Stimulated activated CD8-positive, alpha-beta memory T cell treated with anti-CD3 and anti-CD28 coated beads, Interleukin-7, amount 100 ng/mL, for 4 hours (primary cell): ENCODE data around the gene SULT1A1.
"Not testable (repeated sequence)": the region's sequence is repeated elsewhere in the genome, so short reads cannot be mapped to it uniquely, and the experiment has no call there.

Source experiments
- DNase-seq, 2 donors: peaks; one replicate each; pipeline ENCODE4 v3.0.0-alpha.2; 2020; ENCODE audit warnings: low read depth in 2 of 2

Gene SULT1A1

GRCh38 chr16:28608867-28609596 is 812 bp downstream of the SULT1A1 start:
- not testable (repeated sequence) for DNase-seq

- DNase-seq: not testable (repeated sequence)
Measured at GRCh38 chr16:28608496-28608808, 1.4 kb downstream of the SULT1A1 start.

DNA sequence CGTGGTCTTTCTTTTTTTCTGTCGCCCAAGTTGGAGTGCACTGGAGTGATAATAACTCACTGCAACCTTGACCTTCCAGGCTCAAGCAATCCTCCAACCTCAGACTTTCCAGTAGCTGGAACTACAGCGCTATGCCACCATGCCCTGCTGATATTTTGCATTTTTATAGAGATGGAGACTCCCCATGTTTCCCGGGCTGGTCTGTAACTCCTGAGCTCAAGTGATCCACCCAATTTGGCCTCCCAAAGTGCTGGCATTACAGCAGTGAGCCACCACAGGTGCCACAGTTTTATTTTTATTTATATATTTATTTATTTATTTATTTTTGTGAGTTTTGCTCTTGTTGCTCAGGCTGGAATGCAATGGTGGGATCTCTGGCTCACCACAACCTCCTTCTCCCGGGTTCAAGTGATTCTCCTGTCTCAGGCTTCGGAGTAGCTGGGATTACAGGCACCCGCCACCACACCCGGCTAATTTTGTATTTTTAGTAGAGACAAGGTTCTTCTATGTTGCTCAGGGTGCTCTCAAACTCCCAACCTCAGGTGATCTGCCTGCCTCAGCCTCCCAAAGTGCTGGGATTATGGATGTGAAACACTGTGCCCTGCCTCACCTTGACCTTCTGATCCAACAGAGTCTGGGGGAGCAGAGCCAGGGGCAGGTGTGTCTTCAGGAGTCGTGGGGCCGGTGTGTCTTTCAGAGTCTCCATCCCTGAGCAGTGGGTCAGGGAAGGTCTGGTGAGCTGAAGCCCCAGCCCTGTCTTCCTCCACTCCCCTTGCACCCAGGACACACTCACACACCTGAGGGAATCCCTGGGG is 2.0 kb downstream of the SULT1A1 start:
- DNase-seq: not testable (repeated sequence)

DNA sequence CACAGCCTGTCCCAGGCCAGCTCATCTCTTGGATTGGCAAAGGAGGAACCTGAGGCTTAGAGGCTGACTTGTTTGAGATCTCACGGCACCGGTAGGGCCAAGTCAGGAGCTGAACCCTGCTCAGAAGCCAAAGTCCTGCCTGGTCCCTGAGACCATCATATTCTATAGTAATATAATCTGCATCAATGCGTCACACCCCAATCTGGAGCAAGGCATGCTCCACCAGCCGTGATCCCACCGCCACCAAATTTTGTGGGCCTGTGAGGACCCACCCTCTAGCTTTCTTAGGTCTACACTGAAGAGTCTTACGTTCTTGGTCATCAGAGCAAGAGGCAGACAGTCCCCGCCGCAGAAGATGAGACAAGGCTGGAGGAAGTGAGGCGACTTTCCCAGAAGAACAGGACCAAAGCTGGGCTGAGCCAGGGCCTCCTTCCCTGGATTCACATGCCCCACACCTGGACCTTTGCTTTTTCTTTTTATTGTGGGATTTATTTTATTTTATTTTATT is 2.7 kb downstream of the SULT1A1 start:
- no peak for DNase-seq

DNA sequence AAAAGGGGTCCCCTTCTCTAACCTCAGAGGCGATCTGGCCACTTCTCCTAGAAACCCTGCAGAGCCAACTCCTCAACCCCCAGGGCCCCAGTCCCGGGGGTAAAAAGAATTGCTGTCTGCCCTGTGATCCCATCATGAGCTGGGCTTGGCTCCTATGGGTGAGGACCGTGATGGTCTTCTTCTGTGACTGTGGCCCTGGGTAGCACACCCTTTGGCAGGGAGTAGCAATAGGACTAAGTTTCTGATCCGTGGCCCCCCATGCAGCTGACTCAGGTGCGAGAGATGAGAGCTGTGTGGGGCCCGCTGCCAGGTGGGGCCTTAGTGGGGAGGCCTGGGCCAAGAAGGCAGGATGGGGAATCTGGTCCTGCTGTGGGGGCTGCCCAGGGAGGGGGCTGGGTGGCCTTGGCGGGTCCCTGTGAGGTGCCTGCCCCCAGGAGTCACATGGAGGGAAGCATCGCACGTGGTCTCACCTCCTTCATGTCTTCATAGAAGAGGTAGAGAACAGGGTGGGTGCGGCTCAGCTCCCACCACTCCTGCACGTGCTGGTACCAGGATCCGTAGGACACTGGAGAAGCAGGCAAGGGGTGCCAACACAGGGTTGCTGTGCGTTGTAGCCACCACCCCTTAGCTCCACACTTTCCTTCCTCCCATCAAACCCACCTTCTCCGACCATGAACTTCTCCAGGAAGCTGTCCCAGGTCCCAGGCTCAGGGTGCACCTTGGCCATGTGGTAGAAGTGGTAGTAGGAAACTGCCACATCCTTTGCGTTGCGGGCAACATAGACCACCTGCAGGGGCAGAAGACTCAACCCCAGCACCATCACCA is 3.3 kb downstream of the SULT1A1 start:
- DNase-seq: no peak

GRCh38 chr16:28604186-28604565 is 5.7 kb downstream of the SULT1A1 start:
- DNase-seq: no peak

DNA sequence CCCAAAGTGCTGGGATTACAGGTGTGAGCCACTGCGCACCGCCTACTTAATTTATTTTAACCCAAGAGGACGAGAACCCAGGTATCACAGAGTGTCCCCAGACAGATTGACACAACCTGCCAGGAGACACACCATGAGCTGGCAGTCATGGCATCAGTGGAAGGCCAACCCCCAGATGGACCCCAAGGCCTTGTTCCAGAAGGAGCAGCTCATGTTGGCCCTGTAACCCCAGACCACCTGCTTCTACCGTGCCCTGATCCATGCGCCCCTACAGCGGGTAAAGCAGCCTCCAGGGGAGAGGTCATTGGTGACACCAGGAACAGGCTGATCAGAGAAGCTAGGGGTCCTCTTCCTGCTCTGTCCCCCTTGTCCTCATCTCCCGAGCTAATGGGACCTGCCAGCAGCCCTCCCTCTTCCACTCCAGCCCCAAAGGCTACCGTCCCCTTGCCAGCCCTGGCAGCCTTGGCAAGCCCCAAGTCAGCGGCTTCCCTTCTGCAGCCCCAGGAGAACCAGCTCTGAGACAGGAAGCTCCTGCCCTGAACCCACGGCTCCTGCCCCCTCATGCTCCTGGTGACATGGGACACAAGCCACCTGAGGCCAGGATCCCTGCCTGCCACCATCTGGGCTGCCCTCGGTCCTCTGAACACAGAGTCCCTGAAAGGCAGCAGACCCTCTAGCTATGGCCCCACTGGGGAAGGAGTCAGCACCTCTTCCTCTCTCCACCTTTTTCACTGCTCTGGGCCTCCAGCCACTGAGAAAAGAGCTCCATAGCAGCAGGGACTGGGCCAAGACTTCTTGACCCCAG is 6.3 kb downstream of the SULT1A1 start:
- DNase-seq: no peak

GRCh38 chr16:28602529-28602928 is 7.3 kb downstream of the SULT1A1 start:
- no peak for DNase-seq

GRCh38 chr16:28602062-28602461 is 7.8 kb downstream of the SULT1A1 start:
- not testable (repeated sequence) for DNase-seq

GRCh38 chr16:28601589-28601988 is 8.3 kb downstream of the SULT1A1 start:
- not testable (repeated sequence) for DNase-seq

GRCh38 chr16:28600965-28601364 is 8.9 kb downstream of the SULT1A1 start:
- not testable (repeated sequence) for DNase-seq

GRCh38 chr16:28599377-28600285 is 10.2 kb downstream of the SULT1A1 start:
- not testable (repeated sequence) for DNase-seq

DNA sequence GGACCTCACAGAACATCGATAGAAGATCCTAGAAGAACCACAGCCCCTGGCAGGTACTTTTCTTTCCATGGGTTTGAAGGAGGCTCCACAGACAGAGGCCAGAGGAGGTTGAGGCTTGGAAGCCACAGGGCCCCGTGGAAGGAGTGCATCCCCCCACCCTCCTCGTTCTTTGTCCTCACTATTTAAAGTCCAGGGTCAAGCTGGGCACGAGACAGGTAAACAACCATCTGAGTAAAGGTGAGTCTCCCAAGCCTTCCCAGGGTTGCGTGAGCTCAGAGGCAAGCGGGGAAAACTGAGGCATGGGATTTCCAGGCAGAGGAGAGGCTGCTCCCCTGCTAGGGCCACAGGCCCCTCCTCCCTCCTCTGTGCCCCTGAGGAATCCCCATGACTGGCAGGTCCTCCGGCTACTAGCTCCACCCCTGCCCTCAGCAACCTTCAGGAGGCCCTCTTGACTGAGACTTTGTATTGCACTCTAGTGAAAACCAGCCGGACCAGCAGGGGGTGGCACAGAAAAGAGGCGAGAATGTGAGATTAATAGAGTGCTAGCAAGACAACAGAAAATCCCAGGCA is 12.1 kb downstream of the SULT1A1 start:
- no peak for DNase-seq

- DNase-seq: no peak
Measured at GRCh38 chr16:28596840-28597691, 12.8 kb downstream of the SULT1A1 start, which contains the start of gene SULT1A2. TSS of gene SULT1A2 (minus strand) at chr16:28597050. CDS start at chr16:28595930, 1,120 bp downstream.

DNA sequence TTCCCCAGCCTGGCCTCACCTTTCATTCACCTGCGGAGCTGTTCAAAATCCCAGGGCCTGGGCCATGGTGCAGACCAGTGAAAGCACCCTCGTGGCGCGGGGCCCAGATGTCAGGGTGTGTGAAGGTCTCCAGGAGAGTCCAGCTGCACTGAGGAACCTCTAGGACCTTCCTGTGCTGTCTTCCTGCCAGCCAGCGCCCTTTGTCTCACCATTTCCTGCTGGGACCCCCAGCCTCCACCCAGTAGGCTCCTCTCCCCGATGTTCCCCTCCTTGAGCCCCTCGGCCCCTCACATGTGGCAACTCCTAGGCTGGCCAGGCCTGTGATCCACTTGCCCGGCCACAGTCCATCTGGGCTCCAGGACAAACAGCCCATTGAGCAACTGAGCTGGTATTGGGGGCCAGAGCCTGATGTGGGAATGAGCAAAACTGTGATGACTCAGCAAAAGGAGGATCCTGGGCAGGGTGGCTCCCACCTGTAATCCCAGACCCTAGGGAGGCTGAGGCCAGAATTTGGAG is 13.7 kb downstream of the SULT1A1 start:
- no peak for DNase-seq

GRCh38 chr16:28595451-28595850 is 14.4 kb downstream of the SULT1A1 start:
- DNase-seq: not testable (repeated sequence)

- DNase-seq: no peak
Measured at GRCh38 chr16:28592979-28593553, 16.8 kb downstream of the SULT1A1 start.

DNA sequence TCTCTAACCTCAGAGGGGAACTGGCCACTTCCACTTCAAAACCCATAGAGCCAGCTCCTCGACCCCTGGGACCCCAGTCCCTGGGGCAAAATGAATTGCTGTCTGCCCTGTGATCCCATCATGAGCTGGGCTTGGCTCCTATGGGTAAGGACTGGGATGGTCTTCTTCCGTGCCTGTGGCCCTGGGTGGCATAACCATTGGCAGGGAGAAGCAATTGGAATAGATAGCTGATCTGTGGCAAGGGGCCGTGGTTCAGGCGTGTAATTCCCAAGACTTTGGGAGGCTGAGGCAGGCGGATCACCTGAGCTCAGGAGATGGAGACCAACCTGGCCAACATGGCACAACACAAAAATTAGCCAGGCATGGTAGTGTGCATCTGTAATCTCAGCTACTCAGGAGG is 17.3 kb downstream of the SULT1A1 start:
- no peak for DNase-seq
